Esophagus squamous epithelium (tissue), 5 donors: ENCODE data around the gene BID. TPM values are rescaled to one million over a fixed set of nuclear protein-coding genes. Genes with fewer than 3 reads are reported as not detected.

ENCODE experiments used
- DNase-seq: peaks from one replicate; lab custom pipeline; 2025; lab: John Stamatoyannopoulos, UW
- H3K27ac ChIP-seq, 4 donors: fragments of 200-600 bp; sonication (generic); one replicate each; pipeline ENCODE4 v1.5.1; 2016 to 2019; ENCODE audit warnings: mild to moderate bottlenecking in 1 of 4
- H3K27me3 ChIP-seq, 4 donors: fragments of 200-600 bp; sonication (generic); 1 replicate in 3 of 4; 2 replicates in 1 of 4; pipeline versions ENCODE4 v1.5.1 to v1.6.0; 2017 to 2021; ENCODE audit warnings: antibody characterized with exemption in 1 of 4
- H3K36me3 ChIP-seq, 3 donors: fragments of 200-600 bp; sonication (generic); one replicate each; pipeline ENCODE4 v1.5.1; 2016 to 2019
- H3K4me1 ChIP-seq, 3 donors: fragments of 200-600 bp; sonication (generic); one replicate each; pipeline ENCODE4 v1.5.1; 2017 to 2019
- H3K4me3 ChIP-seq, 4 donors: fragments of 200-600 bp; sonication (generic); 1 replicate in 3 of 4; 2 replicates in 1 of 4; pipeline ENCODE4 v1.5.1; 2016 to 2019; ENCODE audit warnings: mild to moderate bottlenecking in 2 of 4, moderate library complexity in 1 of 4
- H3K9me3 ChIP-seq, 3 donors: fragments of 200-600 bp; sonication (generic); one replicate each; pipeline ENCODE4 v1.5.1; 2016 to 2019
- POLR2A ChIP-seq, 4 donors: fragments of 450-650 bp; IDR thresholded peaks; one replicate each; pipeline ENCODE4 v1.6.1; 2017; ENCODE audit warnings: antibody characterized with exemption in 4 of 4, mild to moderate bottlenecking in 4 of 4, moderate library complexity in 3 of 4
- WGBS, 2 donors: methylation state at CpG; one replicate each; pipeline ENCODE4 v1.1.5; 2018; 5-methylcytosine and 5-hydroxymethylcytosine counted together
- intact Hi-C: fragments of 100-400 bp; cut with DNase I; formaldehyde crosslinking; loops from one replicate; pipeline ENCODE4 v1.15.0; 2022
- total RNA-seq, 4 donors: library from RNA; depleted of rRNA; stranded (reverse); fragments of >200 nt; gene quantifications; one replicate each; pipeline ENCODE4 v1.1.0, GENCODE V29; 2016
- TF ChIP-seq, protein P1 (sequence below), 6 experiments: fragments of 450-650 bp in 4 of 6; fragments of 200-600 bp in 2 of 6; sonication (generic) in 2 of 6; IDR thresholded peaks; one replicate each; pipeline ENCODE4 v1.5.1; 2016 to 2019; ENCODE audit warnings: antibody characterized with exemption in 6 of 6, mild to moderate bottlenecking in 4 of 6, moderate library complexity in 4 of 6
- donor health status: DM: yes; HTN: yes; CAD: no.

Gene BID
- total RNA-seq, 4 donors from 2014 or later: 10.6 to 32.9 (median 22.7) TPM

DNA sequence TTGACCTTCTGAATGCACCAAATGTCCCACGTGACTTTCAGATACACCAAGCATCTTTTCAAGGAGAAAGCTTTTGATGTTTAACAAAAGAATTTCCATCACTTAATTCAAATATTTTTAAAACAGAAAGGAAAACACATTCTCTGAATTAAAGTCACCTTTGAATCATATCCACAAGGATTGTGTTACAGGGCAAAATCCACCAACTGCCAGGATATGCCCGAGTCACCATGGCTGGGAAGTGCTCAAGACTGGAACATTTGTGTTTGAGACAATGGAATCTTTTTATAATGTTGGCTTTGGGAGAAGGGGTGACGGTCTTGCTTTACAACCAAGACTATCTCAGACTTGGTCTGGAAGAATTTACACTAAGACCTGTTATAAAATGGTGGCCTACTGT lies 40.8 kb downstream of the BID start:
- Histone ChIP-seq H3K4me1 (no peaks in the 10 kb centered on the region), H3K36me3 (peaks cover 0 to 99% (median 14%) of the 10 kb centered on the region in 3 donors), H3K27ac (peak overlapping the region in 1 of 4 donors; percentile 17), H3K4me3 (no peak overlapping the region), H3K9me3 (no peaks in the 10 kb centered on the region), H3K27me3 (no peaks in the 10 kb centered on the region)
- TF ChIP-seq, protein P1, sequence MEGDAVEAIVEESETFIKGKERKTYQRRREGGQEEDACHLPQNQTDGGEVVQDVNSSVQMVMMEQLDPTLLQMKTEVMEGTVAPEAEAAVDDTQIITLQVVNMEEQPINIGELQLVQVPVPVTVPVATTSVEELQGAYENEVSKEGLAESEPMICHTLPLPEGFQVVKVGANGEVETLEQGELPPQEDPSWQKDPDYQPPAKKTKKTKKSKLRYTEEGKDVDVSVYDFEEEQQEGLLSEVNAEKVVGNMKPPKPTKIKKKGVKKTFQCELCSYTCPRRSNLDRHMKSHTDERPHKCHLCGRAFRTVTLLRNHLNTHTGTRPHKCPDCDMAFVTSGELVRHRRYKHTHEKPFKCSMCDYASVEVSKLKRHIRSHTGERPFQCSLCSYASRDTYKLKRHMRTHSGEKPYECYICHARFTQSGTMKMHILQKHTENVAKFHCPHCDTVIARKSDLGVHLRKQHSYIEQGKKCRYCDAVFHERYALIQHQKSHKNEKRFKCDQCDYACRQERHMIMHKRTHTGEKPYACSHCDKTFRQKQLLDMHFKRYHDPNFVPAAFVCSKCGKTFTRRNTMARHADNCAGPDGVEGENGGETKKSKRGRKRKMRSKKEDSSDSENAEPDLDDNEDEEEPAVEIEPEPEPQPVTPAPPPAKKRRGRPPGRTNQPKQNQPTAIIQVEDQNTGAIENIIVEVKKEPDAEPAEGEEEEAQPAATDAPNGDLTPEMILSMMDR (IDR thresholded peaks at IDR 0.05): no peak
- TF ChIP-seq POLR2A (IDR thresholded peaks at IDR 0.05): no peak
- intact Hi-C loops: no loop called here
- DNase-seq: no peak
- 54 to 69% methylated on average over 3 of the region's 3 CpGs for WGBS, 2 donors

DNA sequence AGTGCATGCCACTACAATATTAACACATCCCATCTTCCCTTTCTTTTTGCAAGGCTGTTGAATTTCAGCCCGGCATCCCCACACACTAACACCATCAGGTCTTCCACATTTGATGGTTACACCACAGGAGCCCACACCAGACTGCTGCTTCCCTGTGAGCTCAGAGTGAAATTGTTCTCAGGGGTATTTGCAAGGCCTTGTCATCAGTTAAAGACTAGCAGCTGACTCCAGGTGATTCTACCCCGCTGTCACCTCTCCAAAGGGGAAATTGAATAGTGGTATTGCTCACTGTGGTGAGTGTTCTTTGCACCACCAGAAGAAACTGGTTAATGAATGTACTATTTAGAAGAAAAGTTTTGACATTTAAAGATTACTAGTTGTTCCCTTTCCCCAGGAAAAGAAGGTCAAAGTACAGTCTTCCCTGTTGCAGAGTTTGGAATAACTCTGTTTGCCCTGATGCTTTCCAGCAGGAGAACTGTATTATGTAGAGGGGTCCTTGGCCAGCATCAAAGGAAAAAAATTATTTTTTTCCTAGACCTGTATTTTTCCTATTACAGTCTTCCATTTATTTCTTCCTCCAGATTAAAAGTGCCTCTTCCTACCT lies 41.9 kb downstream of the BID start:
- no peak overlapping the region for H3K27ac ChIP-seq
- WGBS, 2 donors: 83 to 87% methylated on average over 2 of the region's 2 CpGs
- H3K4me1 ChIP-seq: peaks cover 0 to under 1% (median 0%) of the 10 kb centered on the region in 3 donors
- no peak overlapping the region for H3K4me3 ChIP-seq
- H3K36me3 ChIP-seq: peaks cover 7 to 99% (median 23%) of the 10 kb centered on the region in 3 donors
- no peaks in the 10 kb centered on the region for H3K27me3 ChIP-seq
- TF ChIP-seq, protein P1 (IDR thresholded peaks at IDR 0.05): no peak
- no peaks in the 10 kb centered on the region for H3K9me3 ChIP-seq
- no peak for DNase-seq
- intact Hi-C loops: no loop called here

DNA sequence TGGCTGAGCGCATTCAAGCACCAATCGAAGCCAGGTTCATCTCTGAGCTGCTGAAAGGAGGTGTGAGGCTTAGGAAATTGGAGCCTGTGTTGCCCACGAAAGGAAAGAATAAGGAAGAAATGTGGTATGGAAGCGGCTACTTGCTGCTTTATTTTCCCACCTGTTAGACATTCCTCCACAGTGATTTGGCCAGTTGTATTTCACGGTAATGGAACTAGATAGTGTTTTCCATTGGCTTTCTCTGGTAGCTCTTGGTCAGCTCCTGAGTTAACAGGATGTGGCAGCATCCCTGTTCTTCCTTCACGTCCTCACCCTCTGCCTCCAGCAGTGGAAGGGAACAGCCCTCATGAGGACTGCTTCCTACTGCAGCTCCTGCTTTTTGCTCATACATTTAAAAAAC lies 44.7 kb downstream of the BID start:
- Histone ChIP-seq H3K27ac (no peak overlapping the region), H3K4me3 (no peak overlapping the region), H3K9me3 (no peaks in the 10 kb centered on the region), H3K36me3 (peaks cover 8 to 94% (median 28%) of the 10 kb centered on the region in 3 donors), H3K4me1 (peaks cover 0 to 26% (median 0%) of the 10 kb centered on the region in 3 donors), H3K27me3 (no peaks in the 10 kb centered on the region)
- WGBS, 2 donors: 78 to 84% methylated on average over 6 of the region's 6 CpGs
- intact Hi-C loops: no loop called here
- TF ChIP-seq, protein P1 (IDR thresholded peaks at IDR 0.05): no peak
- TF ChIP-seq POLR2A (IDR thresholded peaks at IDR 0.05): no peak
- DNase-seq: no peak

DNA sequence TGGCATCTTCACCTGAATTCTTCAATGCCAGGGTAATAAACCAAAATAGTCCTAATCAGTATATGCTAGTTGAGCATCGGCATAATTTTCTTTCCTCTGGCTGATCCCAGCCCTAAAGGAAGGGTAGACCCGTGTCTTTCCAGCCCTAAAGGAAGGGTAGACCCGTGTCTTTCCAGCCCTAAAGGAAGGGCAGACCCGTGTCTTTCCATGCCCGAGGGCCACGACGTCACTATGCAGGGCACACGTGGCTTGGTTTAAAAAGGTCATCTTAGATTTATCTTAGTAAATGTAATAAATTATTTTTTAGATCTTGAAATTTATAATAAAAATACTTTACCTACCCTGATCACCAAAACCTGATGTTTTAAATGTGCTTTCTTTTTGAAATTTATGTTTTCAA lies 45.5 kb downstream of the BID start:
- H3K9me3 ChIP-seq: no peaks in the 10 kb centered on the region
- TF ChIP-seq, protein P1 (IDR thresholded peaks at IDR 0.05): no peak
- no peak for TF ChIP-seq POLR2A (IDR thresholded peaks at IDR 0.05)
- H3K4me3 ChIP-seq: no peak overlapping the region
- no peaks in the 10 kb centered on the region for H3K27me3 ChIP-seq
- DNase-seq: no peak
- WGBS, 2 donors: 81 to 84% methylated on average over 8 of the region's 8 CpGs
- H3K36me3 ChIP-seq: peaks cover 8 to 86% (median 28%) of the 10 kb centered on the region in 3 donors
- H3K4me1 ChIP-seq: peaks cover 0 to 26% (median 0%) of the 10 kb centered on the region in 3 donors
- H3K27ac ChIP-seq: no peak overlapping the region
- intact Hi-C loops: no loop called here

DNA sequence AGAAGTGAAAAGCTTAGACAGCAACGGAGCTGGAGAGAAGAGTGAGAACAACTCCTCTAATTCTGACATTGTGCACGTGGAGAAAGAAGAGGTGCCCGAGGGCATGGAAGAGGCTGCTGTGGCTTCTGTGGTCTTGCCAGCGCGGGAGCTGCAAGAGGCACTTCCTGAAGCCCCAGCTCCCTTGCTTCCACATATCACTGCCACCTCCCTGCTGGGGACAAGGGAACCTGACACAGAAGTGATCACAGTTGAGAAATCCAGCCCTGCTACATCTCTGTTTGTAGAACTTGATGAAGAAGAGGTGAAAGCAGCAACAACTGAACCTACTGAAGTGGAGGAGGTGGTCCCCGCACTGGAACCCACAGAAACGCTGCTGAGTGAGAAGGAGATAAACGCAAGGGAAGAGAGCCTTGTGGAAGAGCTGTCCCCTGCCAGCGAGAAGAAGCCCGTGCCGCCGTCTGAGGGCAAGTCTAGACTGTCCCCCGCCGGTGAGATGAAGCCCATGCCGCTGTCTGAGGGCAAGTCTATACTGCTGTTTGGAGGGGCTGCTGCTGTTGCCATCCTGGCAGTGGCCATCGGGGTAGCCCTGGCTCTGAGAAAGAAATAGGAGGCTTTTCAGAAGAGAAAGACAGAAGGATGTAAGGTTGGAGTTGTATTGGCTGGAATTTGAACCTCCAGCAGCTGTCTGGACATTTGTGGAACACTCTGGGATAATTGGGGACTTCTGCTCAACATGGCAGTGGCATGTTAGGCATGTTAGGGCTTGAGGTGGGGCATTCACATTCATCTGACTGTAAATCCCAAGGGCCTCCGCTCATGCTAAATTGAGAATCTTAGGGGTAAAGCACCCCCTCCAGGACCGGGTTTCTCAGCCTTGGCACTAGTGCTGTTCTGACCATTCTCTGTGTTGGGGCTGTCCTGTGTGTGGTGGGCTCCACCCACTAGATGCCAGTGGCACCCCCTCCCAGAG lies 47.1 kb downstream of the BID start:
- Histone ChIP-seq H3K9me3 (no peaks in the 10 kb centered on the region), H3K36me3 (peaks cover 8 to 75% (median 28%) of the 10 kb centered on the region in 3 donors), H3K4me3 (no peak overlapping the region), H3K27ac (peak overlapping the region in 1 of 4 donors; percentile 10), H3K27me3 (no peaks in the 10 kb centered on the region), H3K4me1 (peaks cover 0 to 26% (median 0%) of the 10 kb centered on the region in 3 donors)
- TF ChIP-seq, protein P1 (IDR thresholded peaks at IDR 0.05): no peak
- no peak for TF ChIP-seq POLR2A (IDR thresholded peaks at IDR 0.05)
- no peak for DNase-seq
- WGBS, 2 donors: 53 to 72% methylated on average over 9 to 18 of the region's 18 CpGs
- intact Hi-C loops: no loop called here
